Stimulated activated naive CD4-positive, alpha-beta T cell (primary cell): ENCODE data around the gene CENPU.
"Not testable (repeated sequence)": the region's sequence is repeated elsewhere in the genome, so short reads cannot be mapped to it uniquely, and the experiment has no call there.

ENCODE experiments used
- DNase-seq, 6 experiments: peaks; one replicate each; lab custom pipeline; 2025; lab: John Stamatoyannopoulos, UW

CENPU gene

GRCh38 chr4:184733654-184734524, at the start of gene CENPU:
TSS of gene CENPU (minus strand) at chr4:184734096. CDS start at chr4:184734062, 34 bp downstream.
- peak; percentile 89 to 94 (median 92) for DNase-seq

- peak in 1 of 6 experiments; percentile 6 for DNase-seq
These were observed 49.0 kb upstream of the CENPU start for GRCh38 chr4:184782731-184783373.

GRCh38 chr4:184779160-184779559, 45.3 kb upstream of the CENPU start:
- not testable (repeated sequence) for DNase-seq

- no peak for DNase-seq
These were observed 44.4 kb upstream of the CENPU start for GRCh38 chr4:184778325-184778724.

GRCh38 chr4:184776821-184777220, 42.9 kb upstream of the CENPU start:
- no peak for DNase-seq

GRCh38 chr4:184775854-184776555, 42.1 kb upstream of the CENPU start:
- no peak for DNase-seq

- no peak for DNase-seq
These were observed 40.3 kb upstream of the CENPU start for GRCh38 chr4:184774152-184774551.

- no peak for DNase-seq
These were observed 37.5 kb upstream of the CENPU start for GRCh38 chr4:184771416-184771815.

- DNase-seq = no peak
These were observed 35.4 kb upstream of the CENPU start for GRCh38 chr4:184769141-184769765.

GRCh38 chr4:184768296-184768695, 34.4 kb upstream of the CENPU start:
- no peak for DNase-seq

GRCh38 chr4:184766446-184766845, 32.5 kb upstream of the CENPU start:
- DNase-seq = no peak

GRCh38 chr4:184765473-184766340, 31.8 kb upstream of the CENPU start:
- DNase-seq = no peak

GRCh38 chr4:184764601-184765000, 30.7 kb upstream of the CENPU start:
- DNase-seq = no peak

GRCh38 chr4:184763150-184763780, 29.4 kb upstream of the CENPU start:
- peak in 2 of 6 experiments; percentile 12 to 13 for DNase-seq

GRCh38 chr4:184762100-184762499, 28.2 kb upstream of the CENPU start:
- peak in 5 of 6 experiments; percentile 15 to 81 (median 73) for DNase-seq

- DNase-seq = no peak
These were observed 26.8 kb upstream of the CENPU start for GRCh38 chr4:184760681-184761080.

- DNase-seq = no peak
These were observed 23.9 kb upstream of the CENPU start for GRCh38 chr4:184757810-184758209.

- no peak for DNase-seq
These were observed 22.5 kb upstream of the CENPU start for GRCh38 chr4:184756399-184756798.

- no peak for DNase-seq
These were observed 21.4 kb upstream of the CENPU start for GRCh38 chr4:184755278-184755677.

GRCh38 chr4:184752496-184753275, 18.8 kb upstream of the CENPU start:
- no peak for DNase-seq
